Measurements from ENCODE around the gene ZNF407.

DNA sequence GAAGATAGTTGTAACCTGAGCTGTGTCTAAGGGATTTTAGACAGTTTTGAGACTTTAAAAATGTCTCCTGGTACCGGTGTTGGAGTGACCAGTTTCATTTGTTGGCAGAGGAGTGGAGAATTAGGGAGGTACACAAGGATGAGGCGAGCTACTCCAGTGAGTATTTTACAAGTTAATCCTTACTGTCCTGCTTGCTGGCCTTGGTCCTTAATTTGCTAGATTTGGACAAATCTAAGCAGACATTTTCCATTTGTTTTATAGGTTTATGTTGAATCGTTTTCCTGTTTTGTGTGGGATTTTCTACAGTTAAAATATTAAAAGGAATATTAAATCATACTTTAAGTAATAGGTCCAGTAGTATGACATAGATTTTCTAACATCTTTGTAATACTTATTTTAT lies 101.8 kb downstream of the ZNF407 start:
- no peak for TF ChIP-seq POLR2A (IDR thresholded peaks at IDR 0.05)
- TF ChIP-seq, protein P1, sequence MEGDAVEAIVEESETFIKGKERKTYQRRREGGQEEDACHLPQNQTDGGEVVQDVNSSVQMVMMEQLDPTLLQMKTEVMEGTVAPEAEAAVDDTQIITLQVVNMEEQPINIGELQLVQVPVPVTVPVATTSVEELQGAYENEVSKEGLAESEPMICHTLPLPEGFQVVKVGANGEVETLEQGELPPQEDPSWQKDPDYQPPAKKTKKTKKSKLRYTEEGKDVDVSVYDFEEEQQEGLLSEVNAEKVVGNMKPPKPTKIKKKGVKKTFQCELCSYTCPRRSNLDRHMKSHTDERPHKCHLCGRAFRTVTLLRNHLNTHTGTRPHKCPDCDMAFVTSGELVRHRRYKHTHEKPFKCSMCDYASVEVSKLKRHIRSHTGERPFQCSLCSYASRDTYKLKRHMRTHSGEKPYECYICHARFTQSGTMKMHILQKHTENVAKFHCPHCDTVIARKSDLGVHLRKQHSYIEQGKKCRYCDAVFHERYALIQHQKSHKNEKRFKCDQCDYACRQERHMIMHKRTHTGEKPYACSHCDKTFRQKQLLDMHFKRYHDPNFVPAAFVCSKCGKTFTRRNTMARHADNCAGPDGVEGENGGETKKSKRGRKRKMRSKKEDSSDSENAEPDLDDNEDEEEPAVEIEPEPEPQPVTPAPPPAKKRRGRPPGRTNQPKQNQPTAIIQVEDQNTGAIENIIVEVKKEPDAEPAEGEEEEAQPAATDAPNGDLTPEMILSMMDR (IDR thresholded peaks at IDR 0.05), result no peak
